CD4-positive, alpha-beta T cell treated with Interferon gamma for 1 hour (primary cell): ENCODE results near the gene ATP1A3.
A peak's percentile ranks its signal among the peaks of the same experiment; 100 is the strongest.
"Not testable (repeated sequence)": the region's sequence is repeated elsewhere in the genome, so short reads cannot be mapped to it uniquely, and the experiment has no call there.

Experiments used
- DNase-seq: peaks from one replicate; pipeline ENCODE4 v3.0.0-alpha.2; 2020

Gene ATP1A3

GRCh38 chr19:42010245-42011126, 16.5 kb upstream of the ATP1A3 start:
- no peak for DNase-seq

- DNase-seq, result no peak
Observed at GRCh38 chr19:42006569-42006968, 12.5 kb upstream of the ATP1A3 start.

- DNase-seq, result no peak
Observed at GRCh38 chr19:42005504-42005903, 11.5 kb upstream of the ATP1A3 start.

- no peak for DNase-seq
Observed at GRCh38 chr19:42003506-42004294, 9.7 kb upstream of the ATP1A3 start.

- DNase-seq, result no peak
Observed at GRCh38 chr19:41999878-42000208, 5.8 kb upstream of the ATP1A3 start.

- DNase-seq, result no peak
Observed at GRCh38 chr19:41999071-41999877, 5.2 kb upstream of the ATP1A3 start.

GRCh38 chr19:41998246-41999020, 4.4 kb upstream of the ATP1A3 start:
- no peak for DNase-seq

- no peak for DNase-seq
Observed at GRCh38 chr19:41997851-41998229, 3.8 kb upstream of the ATP1A3 start.

GRCh38 chr19:41997121-41997850, 3.3 kb upstream of the ATP1A3 start:
- DNase-seq, result peak; percentile 14

GRCh38 chr19:41995959-41996797, 2.1 kb upstream of the ATP1A3 start:
- no peak for DNase-seq

- no peak for DNase-seq
Observed at GRCh38 chr19:41994994-41995958, 1.2 kb upstream of the ATP1A3 start.

GRCh38 chr19:41994521-41994971, 516 bp upstream of the ATP1A3 start:
- DNase-seq, result no peak

GRCh38 chr19:41991925-41992569, 2.0 kb downstream of the ATP1A3 start:
- not testable (repeated sequence) for DNase-seq

- DNase-seq, result no peak
Observed at GRCh38 chr19:41991025-41991424, 3.0 kb downstream of the ATP1A3 start.

GRCh38 chr19:41990615-41991014, 3.4 kb downstream of the ATP1A3 start:
- DNase-seq, result no peak

GRCh38 chr19:41990028-41990427, 4.0 kb downstream of the ATP1A3 start:
- DNase-seq, result no peak

GRCh38 chr19:41988947-41989346, 5.1 kb downstream of the ATP1A3 start:
- DNase-seq, result no peak

- no peak for DNase-seq
Observed at GRCh38 chr19:41987141-41987860, 6.7 kb downstream of the ATP1A3 start.
